Astrocyte of the spinal cord (primary cell): ENCODE results near the gene ALKBH2.

Experiments used
- DNase-seq: peaks from one replicate; pipeline ENCODE4 v3.0.0; 2011; ENCODE audit warnings: low read depth, low spot score
- H3K4me3 ChIP-seq: 2 replicates; pipeline ENCODE4 v1.5.1; 2011; ENCODE audit warnings: low read depth, mild to moderate bottlenecking, low read length, moderate library complexity
- in situ Hi-C: cut with HindIII; loops from 2 replicates; pipeline ENCODE4 v1.10.0; 2017; ENCODE audit warnings: low sequenced_read_pairs
- TF ChIP-seq, protein P1 (sequence below): IDR thresholded peaks from 2 replicates; pipeline ENCODE4 v1.5.1; 2012; ENCODE audit warnings: low read depth, mild to moderate bottlenecking, low read length, inconsistent platforms

The ALKBH2 gene

DNA sequence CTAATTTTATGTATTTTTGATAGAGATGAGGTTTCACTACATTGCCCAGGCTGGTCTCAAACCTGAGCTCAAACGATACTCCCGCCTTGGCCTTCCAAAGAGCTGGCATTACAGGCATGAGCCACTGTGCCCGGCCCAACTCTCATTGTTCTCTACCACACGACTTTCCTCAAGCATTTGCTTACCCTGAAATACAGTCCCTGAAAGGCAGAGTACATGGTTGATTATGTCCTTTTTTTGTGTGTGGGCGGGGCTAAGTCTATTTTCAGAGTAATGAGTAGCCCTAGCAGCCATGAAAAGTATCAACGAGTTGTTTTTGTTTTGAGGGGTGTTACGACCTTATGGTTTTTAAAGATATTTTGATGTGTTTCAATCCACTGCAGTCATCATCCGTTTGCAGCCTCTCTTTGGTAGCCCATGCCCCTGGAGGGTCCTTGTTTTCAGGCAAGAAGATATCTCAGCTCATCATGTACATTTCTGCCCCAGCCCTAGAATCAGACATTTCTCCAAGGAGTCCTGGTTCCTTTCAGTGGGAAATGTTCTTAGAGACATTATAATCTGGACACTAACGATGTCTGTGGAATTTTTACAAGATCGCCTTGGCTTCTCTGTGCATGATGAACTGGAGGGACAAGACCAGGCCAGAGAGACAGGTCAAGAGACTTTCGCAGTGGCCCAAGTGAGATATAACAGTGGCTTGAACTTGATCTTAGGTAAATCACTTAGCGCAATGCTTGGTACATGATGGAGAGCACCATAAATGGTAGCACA is 31.8 kb upstream of the ALKBH2 start:
- in situ Hi-C loops = no loop called here
- H3K4me3 ChIP-seq = no peak overlapping the region
- DNase-seq = no peak
- TF ChIP-seq, protein P1, sequence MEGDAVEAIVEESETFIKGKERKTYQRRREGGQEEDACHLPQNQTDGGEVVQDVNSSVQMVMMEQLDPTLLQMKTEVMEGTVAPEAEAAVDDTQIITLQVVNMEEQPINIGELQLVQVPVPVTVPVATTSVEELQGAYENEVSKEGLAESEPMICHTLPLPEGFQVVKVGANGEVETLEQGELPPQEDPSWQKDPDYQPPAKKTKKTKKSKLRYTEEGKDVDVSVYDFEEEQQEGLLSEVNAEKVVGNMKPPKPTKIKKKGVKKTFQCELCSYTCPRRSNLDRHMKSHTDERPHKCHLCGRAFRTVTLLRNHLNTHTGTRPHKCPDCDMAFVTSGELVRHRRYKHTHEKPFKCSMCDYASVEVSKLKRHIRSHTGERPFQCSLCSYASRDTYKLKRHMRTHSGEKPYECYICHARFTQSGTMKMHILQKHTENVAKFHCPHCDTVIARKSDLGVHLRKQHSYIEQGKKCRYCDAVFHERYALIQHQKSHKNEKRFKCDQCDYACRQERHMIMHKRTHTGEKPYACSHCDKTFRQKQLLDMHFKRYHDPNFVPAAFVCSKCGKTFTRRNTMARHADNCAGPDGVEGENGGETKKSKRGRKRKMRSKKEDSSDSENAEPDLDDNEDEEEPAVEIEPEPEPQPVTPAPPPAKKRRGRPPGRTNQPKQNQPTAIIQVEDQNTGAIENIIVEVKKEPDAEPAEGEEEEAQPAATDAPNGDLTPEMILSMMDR = no peak

DNA sequence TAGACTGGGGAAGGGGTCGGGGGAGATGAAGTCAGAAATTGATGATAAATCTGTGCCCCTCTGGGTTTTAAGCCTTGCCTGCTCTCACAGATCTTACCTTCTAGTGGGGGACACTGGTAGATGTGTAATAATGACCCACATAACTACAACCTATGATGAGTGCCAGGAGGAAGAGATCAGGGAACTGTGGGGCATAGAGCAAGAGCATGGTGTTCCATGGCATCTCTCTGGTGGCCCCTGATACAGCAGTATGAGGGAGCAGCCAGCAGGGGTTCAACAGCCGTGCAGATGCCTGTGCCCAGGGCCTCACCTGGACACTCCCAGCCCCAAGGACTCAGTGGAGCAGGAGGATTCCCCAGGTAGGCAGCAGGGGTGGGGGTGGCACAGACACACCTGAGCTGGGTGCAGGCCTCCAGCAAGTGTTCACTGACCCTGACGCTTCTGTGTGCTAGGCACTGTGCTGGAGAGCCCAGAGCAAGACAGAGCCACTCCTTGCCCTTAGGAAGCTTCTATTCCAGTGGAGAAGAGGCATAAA is 28.1 kb upstream of the ALKBH2 start:
- TF ChIP-seq, protein P1 = no peak
- in situ Hi-C loops = no loop called here
- H3K4me3 ChIP-seq = no peak overlapping the region

DNA sequence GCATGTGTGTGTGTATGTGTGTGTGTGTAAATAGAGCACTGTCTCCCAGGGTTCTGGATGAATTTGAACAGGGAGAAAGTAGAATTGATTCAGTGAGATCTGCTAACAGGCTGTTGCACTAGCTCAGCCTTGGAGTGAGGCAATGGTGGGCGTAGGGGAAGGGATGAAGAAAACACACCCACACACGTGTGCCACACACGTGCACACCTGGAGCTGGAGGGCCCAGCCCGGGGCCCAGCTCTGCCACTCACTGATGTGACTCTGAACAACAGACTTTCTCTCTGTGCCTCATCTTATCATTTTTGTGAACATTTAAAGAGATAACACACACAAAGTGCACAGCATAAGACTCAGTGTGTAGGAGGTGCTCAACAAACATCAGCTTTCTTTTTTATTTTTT is 27.3 kb upstream of the ALKBH2 start:
- in situ Hi-C loops = no loop called here
- TF ChIP-seq, protein P1 = no peak

More for the DNA sequence above, 28.1 kb upstream of the ALKBH2 start:
- DNase-seq = no peak

DNA sequence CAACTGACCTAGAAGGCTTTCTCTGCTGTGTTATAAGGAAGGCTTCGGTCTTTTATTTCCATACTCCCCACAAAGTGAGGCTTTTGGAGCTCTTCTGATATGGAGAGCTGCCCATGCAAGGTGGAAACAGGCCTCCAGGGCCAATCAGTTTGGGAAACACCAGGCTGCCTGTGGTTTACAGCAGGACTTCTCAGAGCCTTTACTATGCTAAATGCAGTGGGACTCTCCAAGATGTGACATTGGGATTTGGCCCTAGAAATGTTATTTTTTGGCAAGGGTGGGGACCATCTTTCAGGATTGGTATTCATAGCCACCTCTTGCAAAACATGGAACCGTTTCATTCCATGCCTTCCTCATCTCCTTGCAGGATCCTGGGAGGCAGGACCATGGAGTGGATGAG is 26.8 kb upstream of the ALKBH2 start:
- TF ChIP-seq, protein P1 = no peak
- no peak overlapping the region for H3K4me3 ChIP-seq
- in situ Hi-C loops = no loop called here
- no peak for DNase-seq

More for the DNA sequence above, 27.3 kb upstream of the ALKBH2 start:
- H3K4me3 ChIP-seq = no peak overlapping the region
- DNase-seq = no peak

DNA sequence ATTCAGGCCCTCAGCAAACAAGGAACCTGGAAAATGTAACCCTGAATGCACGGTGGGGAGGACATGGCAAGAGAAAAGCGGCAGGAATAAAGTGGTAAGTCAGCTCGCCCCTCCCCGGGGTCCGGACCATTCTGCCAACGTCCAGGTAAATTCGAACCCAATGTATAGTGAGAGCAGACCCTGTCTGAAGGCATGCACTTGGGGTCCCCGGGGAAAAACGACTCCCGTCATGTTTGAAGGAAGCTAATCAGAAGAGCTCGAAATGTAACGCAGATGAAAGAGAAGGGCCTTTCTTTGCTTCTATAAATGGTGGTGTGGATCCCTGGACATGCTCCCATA is 23.3 kb upstream of the ALKBH2 start:
- TF ChIP-seq, protein P1 = no peak
- in situ Hi-C loops = no loop called here
- DNase-seq = no peak
- H3K4me3 ChIP-seq = no peak overlapping the region

DNA sequence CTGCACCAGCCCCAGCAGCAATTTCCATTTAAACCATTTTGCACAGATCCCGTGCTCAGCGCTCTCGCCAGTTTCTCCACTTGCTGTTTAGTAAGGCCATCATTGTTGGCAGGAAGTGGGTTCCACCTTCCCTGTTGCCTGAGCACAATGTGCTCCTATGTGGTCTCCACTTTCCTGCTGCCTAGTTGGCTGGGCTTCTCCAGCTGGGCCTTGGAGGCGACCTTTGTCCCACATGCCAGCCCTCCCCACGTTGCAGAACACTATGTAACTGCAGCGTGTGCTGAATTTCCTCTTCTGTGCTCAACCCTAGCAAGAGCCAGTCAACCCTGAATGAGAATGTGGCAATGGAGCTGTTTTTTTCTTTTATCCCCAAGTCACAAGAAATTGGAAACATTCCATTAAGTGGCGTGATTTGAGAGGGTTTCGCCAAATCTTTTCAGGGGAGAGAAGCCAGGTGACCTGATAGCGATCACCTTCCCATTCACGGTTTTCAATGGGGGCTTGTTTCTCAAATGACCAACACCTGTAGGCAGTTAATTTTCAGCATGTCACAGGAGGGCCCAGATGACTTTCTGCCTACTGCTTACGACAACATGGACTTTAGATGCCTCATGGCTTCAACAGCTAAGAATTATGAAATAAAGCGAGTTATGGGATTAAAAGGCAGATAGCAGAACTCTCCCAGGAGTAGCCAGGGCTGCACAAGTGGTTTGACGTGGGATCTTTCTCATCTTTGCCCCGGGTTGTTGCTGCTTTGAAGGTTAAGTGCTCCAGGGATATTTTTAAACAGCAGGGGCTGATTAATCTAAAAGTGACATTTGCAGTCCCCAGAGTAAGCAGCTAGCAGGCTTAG is 22.7 kb upstream of the ALKBH2 start, which contains the start of gene ACACB:
TSS of gene ACACB (plus strand) at position 830 of the 853 bp plus-strand sequence. CDS start 22,819 bp downstream, outside the sequence.
- TF ChIP-seq, protein P1 = no peak
- no peak for DNase-seq
- H3K4me3 ChIP-seq = no peak within 1 kb of the TSS
- in situ Hi-C loops = no loop called here
